ENCODE measurements around the gene PEX14. TPM values are rescaled to one million over a fixed set of nuclear protein-coding genes. Genes with fewer than 3 reads are reported as not detected.

Gene PEX14
- total and polyA plus RNA-seq, 11 donors: 14.9 to 28.7 (median 20.4) TPM

DNA sequence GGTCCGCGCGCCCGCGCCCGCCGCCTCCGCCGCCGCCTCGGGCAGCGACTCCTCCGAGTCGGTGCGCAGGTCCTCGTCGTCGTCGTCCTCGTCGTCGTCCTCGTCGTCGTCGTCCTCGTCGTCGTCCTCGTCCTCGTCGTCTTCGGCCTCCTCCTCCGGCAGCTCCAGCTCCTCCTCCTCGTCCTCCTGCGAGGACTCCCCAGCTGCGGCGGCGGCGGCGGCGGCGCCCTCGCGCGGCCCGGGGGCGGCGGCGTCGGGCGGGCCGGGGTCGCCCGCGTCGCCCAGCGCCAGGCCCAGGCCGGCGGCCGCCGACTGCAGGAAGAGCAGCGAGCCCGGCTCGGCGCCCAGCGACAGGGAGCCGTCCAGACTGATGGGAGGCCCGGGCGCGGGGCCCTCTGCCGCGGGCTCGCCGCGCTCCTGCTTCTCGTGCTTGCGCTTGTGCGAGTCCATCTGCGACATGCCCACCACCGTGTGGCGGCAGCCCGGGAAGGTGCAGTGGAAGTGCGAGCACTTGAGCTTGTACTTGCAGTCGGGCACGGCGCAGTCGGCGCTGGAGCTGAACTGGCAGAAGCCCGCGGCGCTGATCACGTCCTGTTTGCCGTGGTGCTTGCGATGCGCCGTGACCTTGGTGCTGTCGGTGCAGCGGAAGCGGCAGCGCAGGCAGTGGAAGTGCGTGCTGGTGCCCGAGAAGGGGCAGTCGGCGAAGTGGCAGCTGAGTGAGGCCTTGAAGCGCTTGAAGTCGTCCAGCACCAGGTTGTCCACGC lies 164.4 kb downstream of the PEX14 start:
- Histone ChIP-seq H3K4me1 (peaks cover 0 to 43% (median 24%) of the 10 kb centered on the region in 12 donors), H3K36me3 (peaks cover 0 to 45% (median 17%) of the 10 kb centered on the region in 9 donors), H3K27me3 (peaks cover 0 to 7% (median 0%) of the 10 kb centered on the region in 9 donors), H3K4me3 (peak overlapping the region in 2 of 12 donors; percentile 16 to 47), H3K9me3 (no peaks in the 10 kb centered on the region), H3K27ac (peak overlapping the region in 1 of 12 donors; percentile 83)
- intact Hi-C loops (cut with DNase I): loop anchor here in 2 of 10 donors (10.0 kb wide), 2 partner anchors 104 to 124 kb away; no protein-coding TSS in a partner anchor
- WGBS, 4 donors: 65 to 72% (median 69%) methylated on average over 70 to 108 of the region's 108 CpGs
- ATAC-seq (no peak), DNase-seq (no peak)
- TF ChIP-seq POLR2A (IDR thresholded peaks at IDR 0.05): no peak
- TF ChIP-seq CTCF (IDR thresholded peaks at IDR 0.05): no peak

DNA sequence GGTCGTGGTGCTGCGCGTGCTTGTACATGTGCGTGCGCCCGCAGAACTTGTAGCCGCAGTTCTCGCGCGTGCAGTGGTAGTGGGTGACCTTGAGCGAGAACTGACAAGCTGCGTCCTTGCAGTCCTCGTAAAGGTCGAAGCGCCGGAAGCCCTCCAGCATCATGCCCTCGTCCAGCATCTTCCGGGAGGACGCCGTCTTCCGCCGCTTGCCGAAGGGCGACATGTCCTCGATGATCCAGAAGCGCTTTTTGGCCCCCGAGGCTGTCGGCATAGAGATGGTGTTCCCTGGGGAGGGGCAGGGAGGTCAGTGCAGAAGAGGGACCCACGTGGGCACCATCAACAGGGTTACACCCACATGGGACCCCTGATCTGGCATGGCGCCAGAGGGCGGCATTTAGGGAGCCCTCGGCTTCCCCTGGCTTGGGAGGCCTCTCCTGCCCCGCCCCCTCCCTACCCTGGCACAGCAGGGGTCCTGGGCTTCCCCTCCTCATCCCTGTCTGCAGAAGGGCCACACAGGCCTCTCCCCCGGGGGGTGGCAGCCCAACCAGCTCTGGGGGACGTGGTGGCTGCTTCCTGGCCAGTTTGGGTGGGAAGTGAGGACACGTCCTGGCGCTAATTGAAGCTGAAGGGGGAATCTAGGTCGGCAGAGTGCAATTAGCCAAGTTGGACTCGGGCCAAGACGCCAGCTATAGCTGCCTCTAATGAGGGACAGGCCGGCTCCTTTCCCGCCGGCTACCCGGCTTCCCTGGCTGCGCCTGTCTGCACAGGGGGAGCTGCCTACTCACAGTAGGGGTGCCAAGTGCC lies 165.2 kb downstream of the PEX14 start:
- Histone ChIP-seq H3K4me1 (peaks cover 0 to 35% (median 21%) of the 10 kb centered on the region in 12 donors), H3K27ac (peak overlapping the region in 5 of 12 donors; percentile 1 to 83 (median 46)), H3K27me3 (peaks cover 0 to 7% (median 0%) of the 10 kb centered on the region in 9 donors), H3K4me3 (no peak overlapping the region), H3K9me3 (no peaks in the 10 kb centered on the region), H3K36me3 (peaks cover 0 to 52% (median 24%) of the 10 kb centered on the region in 9 donors)
- intact Hi-C loops (cut with DNase I): loop anchor here in 5 of 10 donors (5.0 to 10.0 kb wide), 4 partner anchors 105 to 227 kb away; no protein-coding TSS in a partner anchor
- ATAC-seq: peak; percentile 31 to 66 (median 57)
- WGBS, 4 donors: 69 to 81% (median 75%) methylated on average over 37 to 45 of the region's 45 CpGs
- TF ChIP-seq POLR2A (IDR thresholded peaks at IDR 0.05): no peak
- TF ChIP-seq CTCF (IDR thresholded peaks at IDR 0.05): no peak
- DNase-seq: peak in 4 of 5 donors; percentile 48 to 79 (median 76)

DNA sequence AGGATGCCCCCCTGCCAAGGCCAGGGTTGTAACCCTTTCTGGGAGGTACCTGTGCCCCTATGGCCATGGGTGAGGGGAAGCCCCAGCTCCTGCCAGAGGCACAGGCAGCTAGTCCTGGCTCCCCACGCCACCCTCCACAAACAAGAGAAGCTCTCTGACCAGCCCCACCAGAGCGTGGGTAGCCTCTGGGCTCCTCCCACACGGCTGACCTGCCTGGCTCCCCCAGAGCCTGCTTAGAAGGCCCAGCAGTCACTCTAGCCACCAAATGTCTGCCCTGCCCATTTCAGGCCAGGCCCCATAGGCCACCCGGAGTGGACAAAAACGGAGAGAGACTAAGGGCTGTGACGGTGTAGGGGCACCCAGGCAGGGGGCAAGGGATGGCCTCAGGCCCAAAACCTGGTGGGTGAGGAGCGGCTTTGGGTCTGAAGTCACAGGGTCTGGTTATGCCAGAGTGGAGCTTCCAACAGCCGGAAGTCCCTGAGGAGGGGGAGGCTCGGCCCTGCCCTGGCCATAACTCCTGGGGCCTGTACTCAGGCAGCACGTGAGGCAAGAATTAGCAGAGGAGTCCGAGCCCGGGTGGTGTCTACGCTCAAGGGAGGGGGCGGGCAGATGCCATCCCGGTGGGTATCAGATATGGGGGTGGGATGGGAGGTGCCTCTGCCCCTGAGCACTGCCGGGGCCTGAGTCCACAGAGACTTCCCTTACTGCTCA lies 166.2 kb downstream of the PEX14 start:
- TF ChIP-seq POLR2A (IDR thresholded peaks at IDR 0.05) (no peak), CTCF (IDR thresholded peaks at IDR 0.05) (no peak)
- peak in 2 of 4 donors; percentile 1 to 2 for ATAC-seq
- Histone ChIP-seq H3K4me3 (no peak overlapping the region), H3K27me3 (peaks cover 0 to 7% (median 0%) of the 10 kb centered on the region in 9 donors), H3K4me1 (peaks cover 0 to 28% (median 12%) of the 10 kb centered on the region in 12 donors), H3K9me3 (no peaks in the 10 kb centered on the region), H3K27ac (peak overlapping the region in 6 of 12 donors; percentile 1 to 83 (median 46)), H3K36me3 (peaks cover 0 to 63% (median 32%) of the 10 kb centered on the region in 9 donors)
- DNase-seq: no peak
- 61 to 79% (median 75%) methylated on average over 12 to 16 of the region's 16 CpGs for WGBS, 4 donors
- intact Hi-C loops (cut with DNase I): loop anchor here in 3 of 10 donors (5.0 to 10.0 kb wide), 3 partner anchors 106 to 226 kb away; no protein-coding TSS in a partner anchor

Data from heart left ventricle (tissue), 16 donors.